Tibial nerve (tissue), 4 donors: ENCODE measurements around the gene GABRR2. TPM values are rescaled to one million over a fixed set of nuclear protein-coding genes. Genes with fewer than 3 reads are reported as not detected.

ENCODE experiments used
- DNase-seq, 2 donors: peaks; one replicate each; pipeline ENCODE4 v3.0.0-alpha.2; 2019; ENCODE audit warnings: low spot score in 2 of 2
- H3K27ac ChIP-seq, 4 donors: fragments of 200-600 bp; sonication (generic) in 3 of 4; one replicate each; pipeline ENCODE4 v1.5.1; 2017 to 2019; ENCODE audit warnings: mild to moderate bottlenecking in 1 of 4
- H3K27me3 ChIP-seq, 2 donors: fragments of 200-600 bp; sonication (generic) in 1 of 2; one replicate each; pipeline versions ENCODE4 v1.5.1 to v1.6.0; 2017 to 2019
- H3K36me3 ChIP-seq, 3 donors: fragments of 200-600 bp; sonication (generic); one replicate each; pipeline ENCODE4 v1.5.1; 2018 to 2019
- H3K4me1 ChIP-seq, 4 donors: fragments of 200-600 bp; sonication (generic) in 3 of 4; one replicate each; pipeline ENCODE4 v1.5.1; 2017 to 2019
- H3K4me3 ChIP-seq, 4 donors: fragments of 200-600 bp; sonication (generic) in 3 of 4; one replicate each; pipeline ENCODE4 v1.5.1; 2017 to 2019; ENCODE audit warnings: mild to moderate bottlenecking in 1 of 4, moderate library complexity in 1 of 4
- H3K9me3 ChIP-seq, 4 donors: fragments of 200-600 bp; sonication (generic) in 3 of 4; one replicate each; pipeline ENCODE4 v1.5.1; 2017 to 2019
- CTCF ChIP-seq, 5 experiments: fragments of 200-600 bp in 3 of 5; fragments of 450-650 bp in 2 of 5; sonication (generic) in 3 of 5; IDR thresholded peaks; one replicate each; pipeline ENCODE4 v1.5.1; 2016 to 2019; ENCODE audit warnings: antibody characterized with exemption in 5 of 5, mild to moderate bottlenecking in 3 of 5, moderate library complexity in 2 of 5
- EP300 ChIP-seq, 2 donors: sonication (generic); formaldehyde crosslinking; IDR thresholded peaks; one replicate each; pipeline ENCODE4 v1.6.1; 2017; ENCODE audit warnings: antibody characterized with exemption in 2 of 2, mild to moderate bottlenecking in 1 of 2
- POLR2A ChIP-seq, 2 donors: fragments of 450-650 bp; IDR thresholded peaks; one replicate each; pipeline ENCODE4 v1.6.1; 2017; ENCODE audit warnings: antibody characterized with exemption in 2 of 2, mild to moderate bottlenecking in 2 of 2, moderate library complexity in 2 of 2
- WGBS, 2 donors: methylation state at CpG; one replicate each; pipeline ENCODE4 v1.1.5; 2018; 5-methylcytosine and 5-hydroxymethylcytosine counted together
- total RNA-seq, 4 donors: library from RNA; depleted of rRNA; stranded (reverse); fragments of >200 nt; gene quantifications; one replicate each; pipeline ENCODE4 v1.1.0, GENCODE V29; 2016

The GABRR2 gene
- total RNA-seq, 4 donors from 2014 or later = 0.84 to 3.6 TPM; not detected in 2

GRCh38 chr6:89269252-89269651 is 45.8 kb downstream of the GABRR2 start:
- no peak for TF ChIP-seq POLR2A (IDR thresholded peaks at IDR 0.05)
- TF ChIP-seq CTCF (IDR thresholded peaks at IDR 0.05) = no peak
- no peak for TF ChIP-seq EP300 (IDR thresholded peaks at IDR 0.05)
- no peaks in the 10 kb centered on the region for H3K27me3 ChIP-seq
- no peak for DNase-seq

GRCh38 chr6:89268776-89269175 is 46.3 kb downstream of the GABRR2 start:
- no peak overlapping the region for H3K4me3 ChIP-seq
- no peak for DNase-seq
- H3K36me3 ChIP-seq = no peaks in the 10 kb centered on the region
- no peaks in the 10 kb centered on the region for H3K27me3 ChIP-seq
- H3K27ac ChIP-seq = no peak overlapping the region
- H3K9me3 ChIP-seq = no peaks in the 10 kb centered on the region
- 80 to 92% methylated on average over 7 of the region's 7 CpGs for WGBS, 2 donors
- no peaks in the 10 kb centered on the region for H3K4me1 ChIP-seq
- TF ChIP-seq POLR2A (IDR thresholded peaks at IDR 0.05) (no peak), CTCF (IDR thresholded peaks at IDR 0.05) (no peak), EP300 (IDR thresholded peaks at IDR 0.05) (no peak)

More at GRCh38 chr6:89269252-89269651, 45.8 kb downstream of the GABRR2 start:
- no peak overlapping the region for H3K27ac ChIP-seq
- H3K4me1 ChIP-seq = no peaks in the 10 kb centered on the region
- WGBS, 2 donors = 90 to 92% methylated on average over 3 of the region's 3 CpGs
- no peaks in the 10 kb centered on the region for H3K36me3 ChIP-seq
- H3K4me3 ChIP-seq = no peak overlapping the region
- H3K9me3 ChIP-seq = no peaks in the 10 kb centered on the region

GRCh38 chr6:89267918-89268317 is 47.2 kb downstream of the GABRR2 start:
- H3K4me3 ChIP-seq = no peak overlapping the region
- WGBS, 2 donors = 86 to 96% methylated on average over 4 of the region's 4 CpGs
- H3K27ac ChIP-seq = no peak overlapping the region
- TF ChIP-seq EP300 (IDR thresholded peaks at IDR 0.05) = no peak
- no peak for TF ChIP-seq CTCF (IDR thresholded peaks at IDR 0.05)
- TF ChIP-seq POLR2A (IDR thresholded peaks at IDR 0.05) = no peak
- H3K9me3 ChIP-seq = no peaks in the 10 kb centered on the region
- no peaks in the 10 kb centered on the region for H3K27me3 ChIP-seq
- DNase-seq = no peak
- no peaks in the 10 kb centered on the region for H3K4me1 ChIP-seq
- H3K36me3 ChIP-seq = no peaks in the 10 kb centered on the region

- DNase-seq = no peak
- WGBS, 2 donors = 95 to 96% methylated on average over 20 of the region's 20 CpGs
- Histone ChIP-seq H3K36me3 (no peaks in the 10 kb centered on the region), H3K9me3 (no peaks in the 10 kb centered on the region), H3K27ac (no peak overlapping the region), H3K4me3 (no peak overlapping the region), H3K4me1 (no peaks in the 10 kb centered on the region), H3K27me3 (no peaks in the 10 kb centered on the region)
- TF ChIP-seq POLR2A (IDR thresholded peaks at IDR 0.05) (no peak), CTCF (IDR thresholded peaks at IDR 0.05) (no peak), EP300 (IDR thresholded peaks at IDR 0.05) (no peak)
Observed at GRCh38 chr6:89264296-89264695, 50.8 kb downstream of the GABRR2 start.

- H3K4me3 ChIP-seq = no peak overlapping the region
- no peaks in the 10 kb centered on the region for H3K36me3 ChIP-seq
- TF ChIP-seq CTCF (IDR thresholded peaks at IDR 0.05) (no peak), EP300 (IDR thresholded peaks at IDR 0.05) (no peak)
- H3K27me3 ChIP-seq = no peaks in the 10 kb centered on the region
- H3K9me3 ChIP-seq = no peaks in the 10 kb centered on the region
- no peak overlapping the region for H3K27ac ChIP-seq
- 27 to 38% methylated on average over 5 of the region's 5 CpGs for WGBS, 2 donors
- no peaks in the 10 kb centered on the region for H3K4me1 ChIP-seq
- DNase-seq = no peak
Observed at GRCh38 chr6:89260832-89261231, 54.3 kb downstream of the GABRR2 start.
